Osteoblast (primary cell): ENCODE results near the gene ADNP2. TPM values are rescaled to one million over a fixed set of nuclear protein-coding genes. Genes with fewer than 3 reads are reported as not detected.

Experiments
- DNase-seq: peaks from one replicate; pipeline ENCODE4 v3.0.0; 2011; ENCODE audit warnings: low spot score, mixed read lengths; ENCODE audit not compliant: insufficient read length; ENCODE audit errors: missing footprints
- H2AFZ ChIP-seq: 2 replicates; pipeline ENCODE4 v1.6.0; 2011; ENCODE audit warnings: mild to moderate bottlenecking, low read length
- H3K27ac ChIP-seq: 2 replicates; pipeline ENCODE4 v1.5.1; 2011; ENCODE audit warnings: mild to moderate bottlenecking, low read depth, low read length, moderate library complexity
- H3K27me3 ChIP-seq: 2 replicates; pipeline ENCODE4 v1.6.0; 2012; ENCODE audit warnings: mild to moderate bottlenecking, control low read depth, inconsistent platforms, low read length, moderate library complexity; ENCODE audit not compliant: insufficient read depth
- H3K36me3 ChIP-seq: 2 replicates; pipeline ENCODE4 v1.5.1; 2011; ENCODE audit warnings: mild to moderate bottlenecking, low read length, control low read depth, moderate library complexity; ENCODE audit not compliant: insufficient read depth
- H3K4me1 ChIP-seq: 2 replicates; pipeline ENCODE4 v1.5.1; 2011; ENCODE audit warnings: mild to moderate bottlenecking, low read length, control low read depth, moderate library complexity; ENCODE audit not compliant: insufficient read depth
- H3K4me2 ChIP-seq: 2 replicates; pipeline ENCODE4 v1.6.0; 2011; ENCODE audit warnings: mild to moderate bottlenecking, low read length; ENCODE audit not compliant: insufficient read depth
- H3K4me3 ChIP-seq: fragments of 200-600 bp; sonication (generic); 3 replicates; pipeline ENCODE4 v1.5.1; 2012; ENCODE audit warnings: mild to moderate bottlenecking, low read length, inconsistent platforms; ENCODE audit not compliant: insufficient read depth
- H3K79me2 ChIP-seq: 2 replicates; pipeline ENCODE4 v1.6.0; 2012; ENCODE audit warnings: mild to moderate bottlenecking, low read length, control low read depth, inconsistent platforms; ENCODE audit not compliant: insufficient read depth
- H3K9me3 ChIP-seq: 2 replicates; pipeline ENCODE4 v1.5.1; 2011; ENCODE audit warnings: low read depth, low read length, control low read depth
- H4K20me1 ChIP-seq: 2 replicates; pipeline ENCODE4 v1.6.0; 2012; ENCODE audit warnings: mild to moderate bottlenecking, low read length, control low read depth; ENCODE audit not compliant: insufficient read depth
- CTCF ChIP-seq: IDR thresholded peaks from 2 replicates; pipeline ENCODE4 v1.5.1; 2011; ENCODE audit warnings: mild to moderate bottlenecking, low read depth, low read length, moderate library complexity; ENCODE audit errors: extremely low read depth
- total RNA-seq: library from RNA; depleted of rRNA; stranded (reverse); fragments of >200 nt; gene quantifications from 2 replicates; pipeline ENCODE4 v1.2.3, GENCODE V29; 2012

Gene ADNP2
- total RNA-seq, 1 donor = 22.1 TPM

GRCh38 chr18:80188643-80189530 lies 79.8 kb downstream of the ADNP2 start:
- Histone ChIP-seq H3K9me3 (no peaks in the 10 kb centered on the region), H3K4me3 (no peak overlapping the region), H3K4me2 (no peak overlapping the region), H3K79me2 (no peaks in the 10 kb centered on the region), H3K4me1 (no peaks in the 10 kb centered on the region), H3K27me3 (peaks cover 8% of the 10 kb centered on the region), H3K36me3 (no peaks in the 10 kb centered on the region), H3K27ac (no peak overlapping the region), H2AFZ (no peak overlapping the region), H4K20me1 (no peaks in the 10 kb centered on the region)
- peak; percentile 68 for DNase-seq
- TF ChIP-seq CTCF = no peak

GRCh38 chr18:80189531-80189865 lies 80.4 kb downstream of the ADNP2 start:
- Histone ChIP-seq H3K9me3 (no peaks in the 10 kb centered on the region), H3K79me2 (no peaks in the 10 kb centered on the region), H3K4me2 (no peak overlapping the region), H3K4me3 (no peak overlapping the region), H4K20me1 (no peaks in the 10 kb centered on the region), H3K27me3 (peaks cover 8% of the 10 kb centered on the region), H3K27ac (no peak overlapping the region), H3K4me1 (no peaks in the 10 kb centered on the region), H3K36me3 (no peaks in the 10 kb centered on the region), H2AFZ (no peak overlapping the region)
- no peak for TF ChIP-seq CTCF
- DNase-seq = no peak

Other genes starting within 250 kb of the ADNP2 start
- 31.8 and 35.8 TPM in 2 replicates for gene SLC66A2, start 157.6 kb upstream of the ADNP2 start, total RNA-seq
- gene HSBP1L1, start 144.6 kb upstream of the ADNP2 start, total RNA-seq = 9.4 and 11.2 TPM in 2 replicates
- gene TXNL4A, start 120.7 kb upstream of the ADNP2 start, total RNA-seq = 53.6 and 54.6 TPM in 2 replicates
- 28.9 and 29.0 TPM in 2 replicates for gene RBFA, start 74.8 kb upstream of the ADNP2 start, total RNA-seq
- 2.2 and 4.4 TPM in 2 replicates for gene PARD6G, start 138.3 kb downstream of the ADNP2 start, total RNA-seq